Activated CD4-positive, alpha-beta T cell treated with anti-CD3 and anti-CD28 coated beads for 36 hours (primary cell): Measurements from ENCODE around the gene AGBL2. TPM values are rescaled to one million over a fixed set of nuclear protein-coding genes. Genes with fewer than 3 reads are reported as not detected.

Experiments used
- total RNA-seq, 2 experiments: library from RNA; stranded (reverse); gene quantifications; one replicate each; pipeline ENCODE4 v1.2.3, GENCODE V29; 2021

Gene AGBL2
- total RNA-seq, 2 experiments from 2014 or later, result 3.5 to 5.6 TPM

Other genes starting within 250 kb of the AGBL2 start
- 100 to 1,000 TPM; 132 to 143 TPM for gene CELF1, start 162.2 kb downstream of the AGBL2 start, total RNA-seq
- 10 to 100 TPM; 35.6 to 41.5 TPM for gene PTPMT1, start 149.8 kb downstream of the AGBL2 start, total RNA-seq
- 10 to 100 TPM; 11.9 to 18.4 TPM for gene KBTBD4, start 136.4 kb downstream of the AGBL2 start, total RNA-seq
- 100 to 1,000 TPM in 1 of 2 experiments, 10 to 100 TPM in 1; 96.9 to 108 TPM for gene NDUFS3, start 136.3 kb downstream of the AGBL2 start, total RNA-seq
- gene FAM180B, start 128.7 kb downstream of the AGBL2 start, total RNA-seq, result under 1 TPM in 1 of 2 experiments, not detected in 1; 0.11 TPM
- gene C1QTNF4, start 121.0 kb downstream of the AGBL2 start, total RNA-seq, result under 1 TPM in 1 of 2 experiments, not detected in 1; 0.14 TPM
- 100 to 1,000 TPM in 1 of 2 experiments, 10 to 100 TPM in 1; 94.8 to 138 TPM for gene MTCH2, start 72.8 kb downstream of the AGBL2 start, total RNA-seq
- gene FNBP4, start 52.0 kb upstream of the AGBL2 start, total RNA-seq, result 100 to 1,000 TPM; 117 to 135 TPM
- 10 to 100 TPM; 67.1 to 84.5 TPM for gene NUP160, start 133.0 kb upstream of the AGBL2 start, total RNA-seq